ENCODE measurements around the gene GNG7.

- TF ChIP-seq EZH2 (IDR thresholded peaks at IDR 0.05; ENCODE audit: insufficient read depth, poor library complexity, severe bottlenecking) (no peak), EZH2phosphoT487 (IDR thresholded peaks at IDR 0.05; ENCODE audit: insufficient read depth, low read depth) (no peak)
Measured at GRCh38 chr19:2483084-2483483, 219.4 kb downstream of the GNG7 start.
